Brain microvascular endothelial cell (primary cell): ENCODE results near the gene DENND4A.

Source experiments
- DNase-seq: peaks from one replicate; pipeline ENCODE4 v3.0.0-alpha.2; 2020
- H3K27ac ChIP-seq: fragments of 250-450 bp; sonication (Bioruptor Pico); 2 replicates; pipeline ENCODE4 v1.5.1; 2020; ENCODE audit warnings: mild to moderate bottlenecking, moderate library complexity
- H3K27me3 ChIP-seq: fragments of 250-450 bp; sonication (Bioruptor Pico); replicated peaks from 2 replicates; pipeline ENCODE4 v1.5.1; 2020; ENCODE audit warnings: mild to moderate bottlenecking
- H3K36me3 ChIP-seq: fragments of 250-450 bp; sonication (Bioruptor Pico); replicated peaks from 2 replicates; pipeline ENCODE4 v1.5.1; 2020; ENCODE audit warnings: mild to moderate bottlenecking
- H3K4me3 ChIP-seq: 2 replicates; pipeline ENCODE4 v1.5.1; 2011; ENCODE audit warnings: low read depth, mild to moderate bottlenecking, control low read depth, low read length, moderate library complexity
- CTCF ChIP-seq: IDR thresholded peaks from 2 replicates; pipeline ENCODE4 v1.5.1; 2011; ENCODE audit warnings: low read depth, mild to moderate bottlenecking, moderate library complexity, low read length, control low read depth, inconsistent platforms; ENCODE audit errors: missing control alignments
- in situ Hi-C: cut with HindIII; loops from 2 replicates; pipeline ENCODE4 v1.10.0; 2017; ENCODE audit warnings: low sequenced_read_pairs, low pct_ligation_motif_present

DENND4A gene

GRCh38 chr15:65653341-65653740 is 138.8 kb downstream of the DENND4A start:
- TF ChIP-seq CTCF: no peak
- DNase-seq: no peak
- Histone ChIP-seq H3K4me3 (no peak overlapping the region), H3K36me3 (peaks cover 4% of the 10 kb centered on the region), H3K27ac (peak overlapping the region; percentile 29), H3K27me3 (no peaks in the 10 kb centered on the region)
- in situ Hi-C loops: no loop called here

GRCh38 chr15:65651831-65652749 is 140.0 kb downstream of the DENND4A start:
- no peak for DNase-seq
- no peak for TF ChIP-seq CTCF
- H3K27ac ChIP-seq: no peak overlapping the region
- no peaks in the 10 kb centered on the region for H3K27me3 ChIP-seq
- no peak overlapping the region for H3K4me3 ChIP-seq
- H3K36me3 ChIP-seq: peaks cover 4% of the 10 kb centered on the region
- in situ Hi-C loops: no loop called here

- no peak for DNase-seq
- in situ Hi-C loops: no loop called here
- no peak for TF ChIP-seq CTCF
- Histone ChIP-seq H3K27ac (no peak overlapping the region), H3K36me3 (peaks cover 3% of the 10 kb centered on the region), H3K27me3 (no peaks in the 10 kb centered on the region), H3K4me3 (no peak overlapping the region)
These were observed 141.1 kb downstream of the DENND4A start for GRCh38 chr15:65651042-65651322.

- no peak for TF ChIP-seq CTCF
- in situ Hi-C loops: no loop called here
- DNase-seq: no peak
- Histone ChIP-seq H3K27me3 (no peaks in the 10 kb centered on the region), H3K4me3 (no peak overlapping the region), H3K27ac (no peak overlapping the region), H3K36me3 (no peaks in the 10 kb centered on the region)
These were observed 141.6 kb downstream of the DENND4A start for GRCh38 chr15:65650312-65651041.

- peak; percentile 40 for DNase-seq
- no peak overlapping the region for H3K27ac ChIP-seq
- no peak overlapping the region for H3K4me3 ChIP-seq
- no peaks in the 10 kb centered on the region for H3K27me3 ChIP-seq
- H3K36me3 ChIP-seq: no peaks in the 10 kb centered on the region
- no peak for TF ChIP-seq CTCF
- in situ Hi-C loops: loop anchor here (25.0 kb wide), 1 partner anchor 216 kb away; the partner anchor contains the start of gene RAB11A
These were observed 145.6 kb downstream of the DENND4A start for GRCh38 chr15:65646486-65646885.
